MCF 10A (cell line): ENCODE results near the gene CUL3. TPM values are rescaled to one million over a fixed set of nuclear protein-coding genes. Genes with fewer than 3 reads are reported as not detected.

ENCODE experiments used
- BruUV-seq: library from RNA; stranded (reverse); fragments of 400-500 nt; replicated peaks from 2 replicates; lab custom pipeline; 2021; lab: Mats Ljungman, UMichigan
- CTCF ChIA-PET: fragments of 300-600 bp; sonication (Branson Sonifier 250); formaldehyde crosslinking; extraction: SDS; loops from one replicate; lab custom pipeline; 2021; ENCODE audit warnings: antibody characterized with exemption, inconsistent platforms; lab: Yijun Ruan, JAX
- POLR2A ChIA-PET: fragments of 300-600, 350-650 bp; sonication (Branson Sonifier 250); formaldehyde crosslinking; extraction: SDS; loops from one replicate; lab custom pipeline; 2020; ENCODE audit warnings: antibody characterized with exemption, inconsistent platforms; lab: Yijun Ruan, JAX
- DNase-seq: peaks from one replicate; pipeline ENCODE4 v3.0.0-alpha.2; 2018; ENCODE audit not compliant: unreplicated experiment
- H3K27ac Mint-ChIP-seq: one replicate; pipeline ENCODE4 v1.8.0; 2022; ENCODE audit warnings: mild to moderate bottlenecking, low read depth, mixed read lengths; ENCODE audit not compliant: unreplicated experiment
- H3K27me3 Mint-ChIP-seq: one replicate; pipeline ENCODE4 v1.8.0; 2022; ENCODE audit warnings: mixed read lengths; ENCODE audit not compliant: insufficient read depth, unreplicated experiment
- H3K36me3 Mint-ChIP-seq: one replicate; pipeline ENCODE4 v1.8.0; 2022; ENCODE audit warnings: mild to moderate bottlenecking, moderate library complexity, mixed read lengths; ENCODE audit not compliant: insufficient read depth, unreplicated experiment
- H3K4me1 Mint-ChIP-seq: one replicate; pipeline ENCODE4 v1.8.0; 2022; ENCODE audit warnings: mixed read lengths; ENCODE audit not compliant: insufficient read depth, unreplicated experiment
- H3K4me3 Mint-ChIP-seq: one replicate; pipeline ENCODE4 v1.8.0; 2022; ENCODE audit warnings: mild to moderate bottlenecking, moderate library complexity, mixed read lengths; ENCODE audit not compliant: unreplicated experiment
- H3K9me3 Mint-ChIP-seq: one replicate; pipeline ENCODE4 v1.8.0; 2022; ENCODE audit warnings: mixed read lengths; ENCODE audit not compliant: unreplicated experiment
- intact Hi-C: fragments of 100-400 bp; cut with micrococcal nuclease; formaldehyde crosslinking; loops from 2 replicates; pipeline ENCODE4 v1.14.1; 2022
- total RNA-seq: library from RNA; stranded (reverse); gene quantifications from 2 replicates; pipeline ENCODE4 v1.2.3, GENCODE V29; 2022
- TF ChIP-seq, protein P1 (sequence below): fragments of 200-600 bp; IDR thresholded peaks from one replicate; pipeline ENCODE4 v1.8.0; 2022; ENCODE audit warnings: antibody characterized with exemption, mild to moderate bottlenecking; ENCODE audit not compliant: unreplicated experiment

CUL3 gene
- total RNA-seq, 1 experiment from 2014 or later = 65.5 TPM

DNA sequence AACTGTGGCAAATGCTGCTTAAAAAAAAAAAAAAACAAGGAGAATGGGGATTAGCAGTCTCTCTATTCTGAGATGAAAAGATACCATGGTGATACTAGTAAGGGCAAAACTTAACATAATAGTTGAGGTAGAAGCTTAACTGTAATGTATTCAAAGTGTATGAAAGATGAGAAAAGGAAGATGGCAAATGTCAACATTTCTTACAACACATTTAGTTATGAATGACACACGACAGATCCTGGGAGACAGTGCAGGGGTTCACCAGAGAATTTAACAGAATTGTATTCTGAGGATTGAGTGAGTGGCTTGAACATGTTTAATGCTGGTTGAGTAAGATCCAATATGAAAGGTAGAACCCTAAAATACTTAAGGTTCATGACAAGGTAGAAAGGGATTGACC lies 52.7 kb downstream of the CUL3 start:
- TF ChIP-seq, protein P1, sequence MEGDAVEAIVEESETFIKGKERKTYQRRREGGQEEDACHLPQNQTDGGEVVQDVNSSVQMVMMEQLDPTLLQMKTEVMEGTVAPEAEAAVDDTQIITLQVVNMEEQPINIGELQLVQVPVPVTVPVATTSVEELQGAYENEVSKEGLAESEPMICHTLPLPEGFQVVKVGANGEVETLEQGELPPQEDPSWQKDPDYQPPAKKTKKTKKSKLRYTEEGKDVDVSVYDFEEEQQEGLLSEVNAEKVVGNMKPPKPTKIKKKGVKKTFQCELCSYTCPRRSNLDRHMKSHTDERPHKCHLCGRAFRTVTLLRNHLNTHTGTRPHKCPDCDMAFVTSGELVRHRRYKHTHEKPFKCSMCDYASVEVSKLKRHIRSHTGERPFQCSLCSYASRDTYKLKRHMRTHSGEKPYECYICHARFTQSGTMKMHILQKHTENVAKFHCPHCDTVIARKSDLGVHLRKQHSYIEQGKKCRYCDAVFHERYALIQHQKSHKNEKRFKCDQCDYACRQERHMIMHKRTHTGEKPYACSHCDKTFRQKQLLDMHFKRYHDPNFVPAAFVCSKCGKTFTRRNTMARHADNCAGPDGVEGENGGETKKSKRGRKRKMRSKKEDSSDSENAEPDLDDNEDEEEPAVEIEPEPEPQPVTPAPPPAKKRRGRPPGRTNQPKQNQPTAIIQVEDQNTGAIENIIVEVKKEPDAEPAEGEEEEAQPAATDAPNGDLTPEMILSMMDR = no peak
- no peaks in the 10 kb centered on the region for H3K9me3 Mint-ChIP-seq
- DNase-seq = no peak
- CTCF ChIA-PET = interaction anchor here (0.6 kb wide), 1 partner anchor 9 kb away, joined by 3 read pairs; no protein-coding TSS in a partner anchor
- BruUV-seq = no TSS peak
- H3K27ac Mint-ChIP-seq = peak overlapping the region; percentile 11
- H3K36me3 Mint-ChIP-seq = peaks cover 35% of the 10 kb centered on the region
- H3K4me1 Mint-ChIP-seq = peaks cover 32% of the 10 kb centered on the region
- intact Hi-C loops = no loop called here
- H3K27me3 Mint-ChIP-seq = no peaks in the 10 kb centered on the region
- H3K4me3 Mint-ChIP-seq = no peak overlapping the region
- POLR2A ChIA-PET = interaction anchor here (0.6 to 1.1 kb wide), 4 partner anchors 8 to 18 kb away, joined by 3 to 4 read pairs (median 4); no protein-coding TSS in a partner anchor

DNA sequence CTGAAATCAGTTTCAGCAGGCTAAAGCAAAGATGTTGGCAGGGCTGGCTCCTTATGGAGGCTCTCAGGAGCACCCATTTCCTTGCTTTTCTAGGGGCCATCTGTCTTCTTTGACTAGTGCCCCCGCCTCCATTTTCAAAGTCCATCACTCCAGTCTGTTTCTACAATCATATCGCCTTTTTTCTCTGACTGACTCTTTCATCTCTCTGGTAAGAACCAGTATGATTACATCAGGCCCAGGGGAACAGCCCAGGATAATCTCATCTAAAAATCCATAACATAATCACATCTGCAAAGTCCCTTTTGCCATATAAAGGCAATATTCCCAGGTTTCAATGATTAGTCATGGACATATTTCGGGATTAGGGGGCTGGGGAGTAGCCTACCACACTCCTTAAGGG lies 57.0 kb downstream of the CUL3 start:
- BruUV-seq = no TSS peak
- no peaks in the 10 kb centered on the region for H3K9me3 Mint-ChIP-seq
- intact Hi-C loops = no loop called here
- H3K27me3 Mint-ChIP-seq = no peaks in the 10 kb centered on the region
- peaks cover 18% of the 10 kb centered on the region for H3K36me3 Mint-ChIP-seq
- no peak overlapping the region for H3K4me3 Mint-ChIP-seq
- ChIA-PET POLR2A (interaction anchor here (1.4 kb wide), 1 partner anchor 8 kb away, joined by 5 read pairs; no protein-coding TSS in a partner anchor), CTCF (no interaction called here)
- peak overlapping the region; percentile 32 for H3K27ac Mint-ChIP-seq
- no peak for DNase-seq
- TF ChIP-seq, protein P1 = no peak
- peaks cover 47% of the 10 kb centered on the region for H3K4me1 Mint-ChIP-seq

DNA sequence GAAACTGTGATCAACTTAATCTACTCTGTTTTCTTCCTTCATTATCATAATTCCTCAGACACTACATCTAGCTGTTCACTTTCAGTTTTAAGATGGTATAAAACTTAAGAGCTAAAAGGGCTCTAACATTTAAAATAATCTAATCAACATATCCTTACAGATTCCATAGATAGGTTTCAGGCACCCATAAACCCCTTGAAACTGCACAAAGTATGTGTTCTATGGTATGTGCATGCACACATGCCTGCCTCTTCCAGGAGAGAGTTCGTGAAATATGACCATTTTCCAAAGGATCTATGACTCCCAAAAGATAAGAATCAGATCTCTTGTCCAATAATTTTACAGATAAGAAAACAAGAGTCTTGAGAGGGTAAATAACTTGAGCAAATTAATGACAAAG lies 59.4 kb downstream of the CUL3 start:
- H3K27me3 Mint-ChIP-seq = no peaks in the 10 kb centered on the region
- BruUV-seq = no TSS peak
- no peak for DNase-seq
- CTCF ChIA-PET = interaction anchor here (0.7 to 1.2 kb wide), 2 partner anchors 15 to 450 kb away, joined by 3 to 5 read pairs; no protein-coding TSS in a partner anchor
- H3K9me3 Mint-ChIP-seq = no peaks in the 10 kb centered on the region
- TF ChIP-seq, protein P1 = no peak
- peaks cover 30% of the 10 kb centered on the region for H3K4me1 Mint-ChIP-seq
- H3K36me3 Mint-ChIP-seq = peaks cover 8% of the 10 kb centered on the region
- H3K4me3 Mint-ChIP-seq = no peak overlapping the region
- no peak overlapping the region for H3K27ac Mint-ChIP-seq
- intact Hi-C loops = no loop called here
- POLR2A ChIA-PET = interaction anchor here (1.5 to 7.5 kb wide), 2 partner anchors 54 to 58 kb away, joined by 3 to 60 read pairs; partner anchors contain the start of gene CUL3

DNA sequence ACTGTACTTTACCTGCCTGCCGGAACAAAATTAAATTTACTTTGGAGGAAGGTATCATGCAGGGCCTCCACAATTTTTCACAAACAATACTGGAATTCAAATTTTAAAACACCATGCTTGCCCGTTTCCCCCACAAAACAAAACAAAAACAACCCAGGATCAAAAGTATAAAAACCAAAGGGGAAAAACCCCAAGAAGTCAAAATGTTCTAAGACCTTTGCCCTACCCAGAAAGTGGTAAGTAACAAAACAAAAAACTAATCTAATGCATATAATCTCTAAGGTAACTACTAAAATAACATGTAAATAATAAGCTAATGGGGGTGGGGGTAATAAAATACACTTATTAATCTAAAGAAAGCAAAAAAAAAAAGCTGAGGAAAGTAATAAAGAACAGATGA lies 60.5 kb downstream of the CUL3 start:
- Mint-ChIP-seq H3K9me3 (no peaks in the 10 kb centered on the region), H3K4me3 (no peak overlapping the region), H3K4me1 (peaks cover 38% of the 10 kb centered on the region), H3K27me3 (no peaks in the 10 kb centered on the region), H3K36me3 (no peaks in the 10 kb centered on the region), H3K27ac (peak overlapping the region; percentile 85)
- ChIA-PET POLR2A (interaction anchor here (0.6 to 7.5 kb wide), 6 partner anchors 9 to 60 kb away, joined by 3 to 60 read pairs (median 4); partner anchors contain the start of gene CUL3), CTCF (interaction anchor here (0.6 to 1.2 kb wide), 4 partner anchors 11 to 363 kb away, joined by 3 to 5 read pairs (median 3); no protein-coding TSS in a partner anchor)
- DNase-seq = no peak
- TF ChIP-seq, protein P1 = no peak
- intact Hi-C loops = no loop called here
- no TSS peak for BruUV-seq
